C4-2B (cell line): ENCODE results near the gene SIGLEC1.

ENCODE experiments used
- CTCF ChIP-seq: fragments of 450-650 bp; conservative IDR thresholded peaks from 2 replicates; pipeline ENCODE4 v1.5.1; 2017; ENCODE audit warnings: mild to moderate bottlenecking
- ZFX ChIP-seq: fragments of 450-650 bp; IDR thresholded peaks from 2 replicates; pipeline ENCODE4 v1.6.1; 2017

GRCh38 chr20:3719046-3719445 is 6.6 kb upstream of the SIGLEC1 start:
- no peak for TF ChIP-seq CTCF
- TF ChIP-seq ZFX = no peak
